ENCODE measurements around the gene BDH1.

- TF ChIP-seq REST (IDR thresholded peaks at IDR 0.05; ENCODE audit: borderline replicate concordance in 1 of 2, low read depth in 1 of 2, low read length in 2 of 2) = no peak
- TF ChIP-seq, protein P1, sequence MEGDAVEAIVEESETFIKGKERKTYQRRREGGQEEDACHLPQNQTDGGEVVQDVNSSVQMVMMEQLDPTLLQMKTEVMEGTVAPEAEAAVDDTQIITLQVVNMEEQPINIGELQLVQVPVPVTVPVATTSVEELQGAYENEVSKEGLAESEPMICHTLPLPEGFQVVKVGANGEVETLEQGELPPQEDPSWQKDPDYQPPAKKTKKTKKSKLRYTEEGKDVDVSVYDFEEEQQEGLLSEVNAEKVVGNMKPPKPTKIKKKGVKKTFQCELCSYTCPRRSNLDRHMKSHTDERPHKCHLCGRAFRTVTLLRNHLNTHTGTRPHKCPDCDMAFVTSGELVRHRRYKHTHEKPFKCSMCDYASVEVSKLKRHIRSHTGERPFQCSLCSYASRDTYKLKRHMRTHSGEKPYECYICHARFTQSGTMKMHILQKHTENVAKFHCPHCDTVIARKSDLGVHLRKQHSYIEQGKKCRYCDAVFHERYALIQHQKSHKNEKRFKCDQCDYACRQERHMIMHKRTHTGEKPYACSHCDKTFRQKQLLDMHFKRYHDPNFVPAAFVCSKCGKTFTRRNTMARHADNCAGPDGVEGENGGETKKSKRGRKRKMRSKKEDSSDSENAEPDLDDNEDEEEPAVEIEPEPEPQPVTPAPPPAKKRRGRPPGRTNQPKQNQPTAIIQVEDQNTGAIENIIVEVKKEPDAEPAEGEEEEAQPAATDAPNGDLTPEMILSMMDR (CRISPR knock-in tag; IDR thresholded peaks at IDR 0.05) = no peak
Measured at GRCh38 chr3:197471221-197472010, 84.4 kb downstream of the BDH1 start.
